Ovary (tissue), 3 donors: ENCODE results near the gene AGR2.

ENCODE experiments used
- EP300 ChIP-seq: sonication (generic); formaldehyde crosslinking; IDR thresholded peaks from one replicate; pipeline ENCODE4 v1.6.1; 2017; ENCODE audit warnings: antibody characterized with exemption
- POLR2A ChIP-seq: fragments of 450-650 bp; IDR thresholded peaks from one replicate; pipeline ENCODE4 v1.6.1; 2017; ENCODE audit warnings: antibody characterized with exemption, mild to moderate bottlenecking, moderate library complexity
- TF ChIP-seq, protein P1 (sequence below), 3 donors: fragments of 450-650 bp in 2 of 3; fragments of 200-600 bp in 1 of 3; IDR thresholded peaks; one replicate each; pipeline versions ENCODE4 v1.5.1 to v1.8.0; 2016 to 2022; ENCODE audit warnings: antibody characterized with exemption in 3 of 3, mild to moderate bottlenecking in 1 of 3
- donor health status: DM: no; HTN: no; CAD: no.

DNA sequence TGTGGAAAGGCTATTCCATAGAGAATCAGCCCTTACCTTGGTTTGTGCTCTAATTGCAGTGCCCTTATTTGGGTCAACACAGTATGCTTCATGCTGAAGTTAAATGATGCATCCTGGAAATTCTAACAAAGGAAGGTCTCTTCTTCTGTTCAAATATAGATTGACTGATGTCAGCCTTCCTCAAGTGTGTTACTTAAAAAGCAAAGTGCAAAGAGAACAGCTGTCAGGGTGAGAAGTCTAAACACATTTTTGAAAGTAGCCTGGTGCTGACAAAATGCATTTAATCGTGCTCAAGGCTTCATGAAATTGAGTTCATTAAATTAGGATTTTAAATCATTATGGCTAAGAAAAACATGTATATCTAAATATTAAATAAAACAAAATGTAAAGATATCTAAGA lies 19.5 kb downstream of the AGR2 start:
- TF ChIP-seq, protein P1, sequence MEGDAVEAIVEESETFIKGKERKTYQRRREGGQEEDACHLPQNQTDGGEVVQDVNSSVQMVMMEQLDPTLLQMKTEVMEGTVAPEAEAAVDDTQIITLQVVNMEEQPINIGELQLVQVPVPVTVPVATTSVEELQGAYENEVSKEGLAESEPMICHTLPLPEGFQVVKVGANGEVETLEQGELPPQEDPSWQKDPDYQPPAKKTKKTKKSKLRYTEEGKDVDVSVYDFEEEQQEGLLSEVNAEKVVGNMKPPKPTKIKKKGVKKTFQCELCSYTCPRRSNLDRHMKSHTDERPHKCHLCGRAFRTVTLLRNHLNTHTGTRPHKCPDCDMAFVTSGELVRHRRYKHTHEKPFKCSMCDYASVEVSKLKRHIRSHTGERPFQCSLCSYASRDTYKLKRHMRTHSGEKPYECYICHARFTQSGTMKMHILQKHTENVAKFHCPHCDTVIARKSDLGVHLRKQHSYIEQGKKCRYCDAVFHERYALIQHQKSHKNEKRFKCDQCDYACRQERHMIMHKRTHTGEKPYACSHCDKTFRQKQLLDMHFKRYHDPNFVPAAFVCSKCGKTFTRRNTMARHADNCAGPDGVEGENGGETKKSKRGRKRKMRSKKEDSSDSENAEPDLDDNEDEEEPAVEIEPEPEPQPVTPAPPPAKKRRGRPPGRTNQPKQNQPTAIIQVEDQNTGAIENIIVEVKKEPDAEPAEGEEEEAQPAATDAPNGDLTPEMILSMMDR (IDR thresholded peaks at IDR 0.05) = no peak
- no peak for TF ChIP-seq POLR2A
- no peak for TF ChIP-seq EP300
